ENCODE data around the gene POC1A.

POC1A gene

GRCh38 chr3:52050571-52050970, 103.7 kb downstream of the POC1A start:
- TF ChIP-seq ZNF473 (tag by site-specific recombination; IDR thresholded peaks at IDR 0.05), result no peak
- no peak for TF ChIP-seq ZNF791 (tag by site-specific recombination; IDR thresholded peaks at IDR 0.05)
- CTCF ChIA-PET, result no interaction called here

GRCh38 chr3:52049503-52049902, 104.7 kb downstream of the POC1A start:
- CTCF ChIA-PET, result interaction anchor here (0.7 kb wide), 1 partner anchor 16 kb away, joined by 3 read pairs; no protein-coding TSS in a partner anchor
- Histone ChIP-seq H3K9me3 (ENCODE audit: control insufficient read depth, insufficient read depth, low read depth, low read length) (no peaks in the 10 kb centered on the region), H3K4me3 (ENCODE audit: low read depth, low read length) (no peak overlapping the region), H3K36me3 (ENCODE audit: control insufficient read depth in 2 of 2, insufficient read depth in 1 of 2, low read length in 2 of 2) (peaks cover 0 to 67% of the 10 kb centered on the region in 2 experiments; a peak in 1 of 3 replicates), H3K4me1 (ENCODE audit: control insufficient read depth, insufficient read depth, low read length) (no peaks in the 10 kb centered on the region), H3K27ac (ENCODE audit: extremely low read depth, low read depth, low read length) (no peak overlapping the region)
- POLR2A ChIA-PET, result no interaction called here
- TF ChIP-seq ZNF596 (tag by site-specific recombination; IDR thresholded peaks at IDR 0.05), result peak; percentile 74
- TF ChIP-seq GLI2 (tag by site-specific recombination; IDR thresholded peaks at IDR 0.05; ENCODE audit: borderline replicate concordance, low read depth), result no peak
- no peak for TF ChIP-seq ZNF37A (tag by site-specific recombination; IDR thresholded peaks at IDR 0.05)
- TF ChIP-seq ZNF350 (tag by site-specific recombination; IDR thresholded peaks at IDR 0.05), result no peak
- TF ChIP-seq SP2 (tag by site-specific recombination; IDR thresholded peaks at IDR 0.05), result no peak
- TF ChIP-seq ZFP69B (tag by site-specific recombination; IDR thresholded peaks at IDR 0.05), result peak; percentile 63; the same call in 1 of the 2 replicates
- TF ChIP-seq BCL11A (tag by site-specific recombination; IDR thresholded peaks at IDR 0.05; ENCODE audit: low read depth), result no peak
- no peak for TF ChIP-seq ZNF146 (tag by site-specific recombination; IDR thresholded peaks at IDR 0.05)
- no peak for TF ChIP-seq ZFP41 (tag by site-specific recombination; IDR thresholded peaks at IDR 0.05; ENCODE audit: borderline replicate concordance)
- no peak for TF ChIP-seq ZFP37 (tag by site-specific recombination; IDR thresholded peaks at IDR 0.05)
- no peak for TF ChIP-seq ZNF521 (tag by site-specific recombination; IDR thresholded peaks at IDR 0.05)
- no peak for TF ChIP-seq KLF8 (tag by site-specific recombination; IDR thresholded peaks at IDR 0.05)
- no peak for TF ChIP-seq ZNF132 (tag by site-specific recombination; IDR thresholded peaks at IDR 0.05; ENCODE audit: borderline replicate concordance)
- no peak for TF ChIP-seq GLI4 (tag by site-specific recombination; IDR thresholded peaks at IDR 0.05)
- TF ChIP-seq IKZF3 (tag by site-specific recombination; IDR thresholded peaks at IDR 0.05), result no peak
- TF ChIP-seq ZBTB8A (tag by site-specific recombination; IDR thresholded peaks at IDR 0.05), result no peak
- TF ChIP-seq, protein P1, sequence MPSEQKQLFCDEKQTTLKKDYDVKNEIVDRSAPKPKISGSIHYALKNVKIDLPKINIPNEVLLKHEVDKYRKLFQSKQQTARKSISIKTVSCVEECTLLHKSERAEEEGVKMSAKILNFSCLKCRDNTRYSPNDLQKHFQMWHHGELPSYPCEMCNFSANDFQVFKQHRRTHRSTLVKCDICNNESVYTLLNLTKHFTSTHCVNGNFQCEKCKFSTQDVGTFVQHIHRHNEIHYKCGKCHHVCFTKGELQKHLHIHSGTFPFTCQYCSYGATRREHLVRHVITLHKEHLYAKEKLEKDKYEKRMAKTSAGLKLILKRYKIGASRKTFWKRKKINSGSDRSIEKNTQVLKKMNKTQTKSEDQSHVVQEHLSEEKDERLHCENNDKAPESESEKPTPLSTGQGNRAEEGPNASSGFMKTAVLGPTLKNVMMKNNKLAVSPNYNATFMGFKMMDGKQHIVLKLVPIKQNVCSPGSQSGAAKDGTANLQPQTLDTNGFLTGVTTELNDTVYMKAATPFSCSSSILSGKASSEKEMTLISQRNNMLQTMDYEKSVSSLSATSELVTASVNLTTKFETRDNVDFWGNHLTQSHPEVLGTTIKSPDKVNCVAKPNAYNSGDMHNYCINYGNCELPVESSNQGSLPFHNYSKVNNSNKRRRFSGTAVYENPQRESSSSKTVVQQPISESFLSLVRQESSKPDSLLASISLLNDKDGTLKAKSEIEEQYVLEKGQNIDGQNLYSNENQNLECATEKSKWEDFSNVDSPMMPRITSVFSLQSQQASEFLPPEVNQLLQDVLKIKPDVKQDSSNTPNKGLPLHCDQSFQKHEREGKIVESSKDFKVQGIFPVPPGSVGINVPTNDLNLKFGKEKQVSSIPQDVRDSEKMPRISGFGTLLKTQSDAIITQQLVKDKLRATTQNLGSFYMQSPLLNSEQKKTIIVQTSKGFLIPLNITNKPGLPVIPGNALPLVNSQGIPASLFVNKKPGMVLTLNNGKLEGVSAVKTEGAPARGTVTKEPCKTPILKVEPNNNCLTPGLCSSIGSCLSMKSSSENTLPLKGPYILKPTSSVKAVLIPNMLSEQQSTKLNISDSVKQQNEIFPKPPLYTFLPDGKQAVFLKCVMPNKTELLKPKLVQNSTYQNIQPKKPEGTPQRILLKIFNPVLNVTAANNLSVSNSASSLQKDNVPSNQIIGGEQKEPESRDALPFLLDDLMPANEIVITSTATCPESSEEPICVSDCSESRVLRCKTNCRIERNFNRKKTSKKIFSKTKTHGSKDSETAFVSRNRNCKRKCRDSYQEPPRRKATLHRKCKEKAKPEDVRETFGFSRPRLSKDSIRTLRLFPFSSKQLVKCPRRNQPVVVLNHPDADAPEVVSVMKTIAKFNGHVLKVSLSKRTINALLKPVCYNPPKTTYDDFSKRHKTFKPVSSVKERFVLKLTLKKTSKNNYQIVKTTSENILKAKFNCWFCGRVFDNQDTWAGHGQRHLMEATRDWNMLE (tag by site-specific recombination; conservative IDR thresholded peaks at IDR 0.05; ENCODE audit: low read depth), result no peak
- no peak for TF ChIP-seq ZNF341 (tag by site-specific recombination; IDR thresholded peaks at IDR 0.05; ENCODE audit: low read depth)
- TF ChIP-seq, protein P2, sequence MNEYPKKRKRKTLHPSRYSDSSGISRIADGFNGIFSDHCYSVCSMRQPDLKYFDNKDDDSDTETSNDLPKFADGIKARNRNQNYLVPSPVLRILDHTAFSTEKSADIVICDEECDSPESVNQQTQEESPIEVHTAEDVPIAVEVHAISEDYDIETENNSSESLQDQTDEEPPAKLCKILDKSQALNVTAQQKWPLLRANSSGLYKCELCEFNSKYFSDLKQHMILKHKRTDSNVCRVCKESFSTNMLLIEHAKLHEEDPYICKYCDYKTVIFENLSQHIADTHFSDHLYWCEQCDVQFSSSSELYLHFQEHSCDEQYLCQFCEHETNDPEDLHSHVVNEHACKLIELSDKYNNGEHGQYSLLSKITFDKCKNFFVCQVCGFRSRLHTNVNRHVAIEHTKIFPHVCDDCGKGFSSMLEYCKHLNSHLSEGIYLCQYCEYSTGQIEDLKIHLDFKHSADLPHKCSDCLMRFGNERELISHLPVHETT (tag by site-specific recombination; IDR thresholded peaks at IDR 0.05), result no peak
- TF ChIP-seq ZBTB17 (tag by site-specific recombination; IDR thresholded peaks at IDR 0.05), result peak; percentile 99
- TF ChIP-seq ZNF112 (tag by site-specific recombination; IDR thresholded peaks at IDR 0.05), result no peak
- no peak for TF ChIP-seq ZNF747 (tag by site-specific recombination; IDR thresholded peaks at IDR 0.05)
- TF ChIP-seq, protein P3, sequence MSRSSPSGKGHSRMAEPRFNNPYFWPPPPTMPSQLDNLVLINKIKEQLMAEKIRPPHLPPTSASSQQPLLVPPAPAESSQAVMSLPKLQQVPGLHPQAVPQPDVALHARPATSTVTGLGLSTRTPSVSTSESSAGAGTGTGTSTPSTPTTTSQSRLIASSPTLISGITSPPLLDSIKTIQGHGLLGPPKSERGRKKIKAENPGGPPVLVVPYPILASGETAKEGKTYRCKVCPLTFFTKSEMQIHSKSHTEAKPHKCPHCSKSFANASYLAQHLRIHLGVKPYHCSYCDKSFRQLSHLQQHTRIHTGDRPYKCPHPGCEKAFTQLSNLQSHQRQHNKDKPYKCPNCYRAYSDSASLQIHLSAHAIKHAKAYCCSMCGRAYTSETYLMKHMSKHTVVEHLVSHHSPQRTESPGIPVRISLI (tag by site-specific recombination; IDR thresholded peaks at IDR 0.05), result no peak
- TF ChIP-seq ZNF660 (tag by site-specific recombination; IDR thresholded peaks at IDR 0.05), result no peak
- no peak for TF ChIP-seq ZNF558 (tag by site-specific recombination; IDR thresholded peaks at IDR 0.05)
- 0 out of 2 replicates have a peak, but pooled peaks have one; percentile 20 for TF ChIP-seq ZNF366 (tag by site-specific recombination; conservative IDR thresholded peaks at IDR 0.05)
- TF ChIP-seq PRDM1 (tag by site-specific recombination; IDR thresholded peaks at IDR 0.05), result peak; percentile 52

More at GRCh38 chr3:52050571-52050970, 103.7 kb downstream of the POC1A start:
- no peak overlapping the region for H3K4me3 ChIP-seq (ENCODE audit: low read depth, low read length)
- H3K4me1 ChIP-seq (ENCODE audit: control insufficient read depth, insufficient read depth, low read length), result no peaks in the 10 kb centered on the region
- peaks cover 0 to 69% of the 10 kb centered on the region in 2 experiments; a peak in 1 of 3 replicates for H3K36me3 ChIP-seq (ENCODE audit: control insufficient read depth in 2 of 2, insufficient read depth in 1 of 2, low read length in 2 of 2)
- POLR2A ChIA-PET, result no interaction called here
- no peaks in the 10 kb centered on the region for H3K9me3 ChIP-seq (ENCODE audit: control insufficient read depth, insufficient read depth, low read depth, low read length)
- no peak overlapping the region for H3K27ac ChIP-seq (ENCODE audit: extremely low read depth, low read depth, low read length)

All from HEK293 (cell line).